Caco-2 (cell line): ENCODE data around the gene GPR34. TPM values are rescaled to one million over a fixed set of nuclear protein-coding genes. Genes with fewer than 3 reads are reported as not detected.

Source experiments
- BruUV-seq: library from RNA; stranded (reverse); fragments of 400-500 nt; replicated peaks from 2 replicates; lab custom pipeline; 2021; lab: Mats Ljungman, UMichigan
- CTCF ChIA-PET: fragments of 300-600 bp; sonication (Branson Sonifier 250); formaldehyde crosslinking; loops from one replicate; lab custom pipeline; 2022; ENCODE audit warnings: antibody characterized with exemption; lab: Charles Lee
- POLR2A ChIA-PET: fragments of 300-600 bp; sonication (Branson Sonifier 250); formaldehyde crosslinking; loops from one replicate; lab custom pipeline; 2022; ENCODE audit warnings: antibody characterized with exemption; lab: Charles Lee
- DNase-seq, 2 experiments: peaks; one replicate each; pipeline versions ENCODE4 v3.0.0 to v3.0.0-alpha.2; 2020 to 2022
- H3K27me3 ChIP-seq: replicated peaks from 2 replicates; pipeline ENCODE4 v1.6.0; 2011; ENCODE audit warnings: low read length; ENCODE audit not compliant: control insufficient read depth, insufficient read depth
- H3K36me3 ChIP-seq: 2 replicates; pipeline ENCODE4 v1.5.1; 2011; ENCODE audit warnings: low read length; ENCODE audit not compliant: control insufficient read depth, insufficient read depth
- H3K4me1 ChIP-seq: fragments of 250-450 bp; sonication (Bioruptor Pico); 2 replicates; pipeline ENCODE4 v1.5.1; 2020; ENCODE audit warnings: mild to moderate bottlenecking
- H3K4me3 ChIP-seq: 2 replicates; pipeline ENCODE4 v1.5.1; 2011; ENCODE audit warnings: low read depth, mild to moderate bottlenecking, control low read depth, low read length
- H3K9me3 ChIP-seq: fragments of 250-450 bp; sonication (Bioruptor Pico); 2 replicates; pipeline ENCODE4 v1.5.1; 2020; ENCODE audit warnings: mild to moderate bottlenecking, moderate library complexity
- H3K27ac Mint-ChIP-seq: one replicate; pipeline ENCODE4 v1.8.0; 2022; ENCODE audit warnings: mixed read lengths; ENCODE audit not compliant: unreplicated experiment
- H3K27me3 Mint-ChIP-seq: one replicate; pipeline ENCODE4 v1.8.0; 2022; ENCODE audit warnings: mixed read lengths; ENCODE audit not compliant: insufficient read depth, unreplicated experiment
- H3K36me3 Mint-ChIP-seq: one replicate; pipeline ENCODE4 v1.8.0; 2022; ENCODE audit warnings: mild to moderate bottlenecking, mixed read lengths; ENCODE audit not compliant: insufficient read depth, unreplicated experiment
- H3K4me1 Mint-ChIP-seq: one replicate; pipeline ENCODE4 v1.8.0; 2022; ENCODE audit warnings: low read depth, mixed read lengths; ENCODE audit not compliant: unreplicated experiment
- H3K4me3 Mint-ChIP-seq: one replicate; pipeline ENCODE4 v1.8.0; 2022; ENCODE audit warnings: mild to moderate bottlenecking, moderate library complexity, mixed read lengths; ENCODE audit not compliant: unreplicated experiment
- H3K9me3 Mint-ChIP-seq: one replicate; pipeline ENCODE4 v1.8.0; 2022; ENCODE audit warnings: mixed read lengths; ENCODE audit not compliant: unreplicated experiment
- intact Hi-C: fragments of 100-400 bp; cut with micrococcal nuclease; formaldehyde crosslinking; loops from one replicate; pipeline ENCODE4 v1.10.0; 2022; ENCODE audit not compliant: unreplicated experiment
- total RNA-seq: library from RNA; stranded (reverse); gene quantifications from 2 replicates; pipeline ENCODE4 v1.2.3, GENCODE V29; 2022
- TF ChIP-seq, protein P1 (sequence below), 2 experiments: fragments of 200-600 bp in 1 of 2; IDR thresholded peaks; 1 replicate in 1 of 2; 2 replicates in 1 of 2; pipeline versions ENCODE4 v1.5.1 to v1.8.0; 2011 to 2022; ENCODE audit warnings: antibody characterized with exemption in 1 of 2, control low read depth in 1 of 2, inconsistent platforms in 1 of 2, low read depth in 1 of 2, low read length in 1 of 2, mild to moderate bottlenecking in 1 of 2, moderate library complexity in 1 of 2; ENCODE audit not compliant: insufficient read depth in 1 of 2, severe bottlenecking in 1 of 2, unreplicated experiment in 1 of 2

The GPR34 gene
- total RNA-seq, 1 experiment from 2014 or later = not detected

DNA sequence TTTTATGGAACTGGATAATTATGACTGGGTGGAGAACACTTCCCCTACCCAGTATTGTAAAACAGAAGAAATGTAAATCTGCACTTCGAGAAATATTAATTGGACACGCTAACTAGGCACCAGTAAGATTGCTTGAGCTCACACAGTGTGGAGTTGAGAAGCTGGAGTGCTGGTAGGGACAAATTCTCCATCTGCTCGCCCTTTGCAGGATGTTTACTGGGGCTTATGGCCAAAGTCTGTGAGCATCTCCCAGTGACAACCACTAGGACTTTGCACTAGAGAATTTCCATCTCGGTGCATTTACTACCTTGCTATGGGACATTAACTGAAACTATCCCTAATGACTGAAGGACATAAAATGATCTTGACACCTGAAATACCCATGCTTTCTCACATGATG, 33.7 kb upstream of the GPR34 start:
- no peak overlapping the region for H3K4me3 Mint-ChIP-seq
- no peaks in the 10 kb centered on the region for H3K36me3 ChIP-seq
- H3K4me1 Mint-ChIP-seq = no peaks in the 10 kb centered on the region
- H3K27me3 Mint-ChIP-seq = no peaks in the 10 kb centered on the region
- intact Hi-C loops = no loop called here
- no TSS peak for BruUV-seq
- CTCF ChIA-PET = no interaction called here
- no peaks in the 10 kb centered on the region for H3K9me3 ChIP-seq
- no peak overlapping the region for H3K27ac Mint-ChIP-seq
- no peak for DNase-seq
- POLR2A ChIA-PET = no interaction called here
- no peaks in the 10 kb centered on the region for H3K4me1 ChIP-seq
- TF ChIP-seq, protein P1, sequence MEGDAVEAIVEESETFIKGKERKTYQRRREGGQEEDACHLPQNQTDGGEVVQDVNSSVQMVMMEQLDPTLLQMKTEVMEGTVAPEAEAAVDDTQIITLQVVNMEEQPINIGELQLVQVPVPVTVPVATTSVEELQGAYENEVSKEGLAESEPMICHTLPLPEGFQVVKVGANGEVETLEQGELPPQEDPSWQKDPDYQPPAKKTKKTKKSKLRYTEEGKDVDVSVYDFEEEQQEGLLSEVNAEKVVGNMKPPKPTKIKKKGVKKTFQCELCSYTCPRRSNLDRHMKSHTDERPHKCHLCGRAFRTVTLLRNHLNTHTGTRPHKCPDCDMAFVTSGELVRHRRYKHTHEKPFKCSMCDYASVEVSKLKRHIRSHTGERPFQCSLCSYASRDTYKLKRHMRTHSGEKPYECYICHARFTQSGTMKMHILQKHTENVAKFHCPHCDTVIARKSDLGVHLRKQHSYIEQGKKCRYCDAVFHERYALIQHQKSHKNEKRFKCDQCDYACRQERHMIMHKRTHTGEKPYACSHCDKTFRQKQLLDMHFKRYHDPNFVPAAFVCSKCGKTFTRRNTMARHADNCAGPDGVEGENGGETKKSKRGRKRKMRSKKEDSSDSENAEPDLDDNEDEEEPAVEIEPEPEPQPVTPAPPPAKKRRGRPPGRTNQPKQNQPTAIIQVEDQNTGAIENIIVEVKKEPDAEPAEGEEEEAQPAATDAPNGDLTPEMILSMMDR (IDR thresholded peaks at IDR 0.05; ENCODE audit: insufficient read depth in 1 of 2, low read depth in 1 of 2, low read length in 1 of 2, severe bottlenecking in 1 of 2, unreplicated experiment in 1 of 2) = no peak
- no peak overlapping the region for H3K4me3 ChIP-seq
- peaks cover 62% of the 10 kb centered on the region for H3K36me3 Mint-ChIP-seq
- H3K9me3 Mint-ChIP-seq = peaks cover 10% of the 10 kb centered on the region
- H3K27me3 ChIP-seq = no peaks in the 10 kb centered on the region

- ChIA-PET CTCF (no interaction called here), POLR2A (no interaction called here)
- H3K4me3 Mint-ChIP-seq = no peak overlapping the region
- H3K36me3 Mint-ChIP-seq = peaks cover 57% of the 10 kb centered on the region
- Histone ChIP-seq H3K36me3 (no peaks in the 10 kb centered on the region), H3K9me3 (no peaks in the 10 kb centered on the region), H3K27me3 (no peaks in the 10 kb centered on the region), H3K4me3 (no peak overlapping the region), H3K4me1 (no peaks in the 10 kb centered on the region)
- no peaks in the 10 kb centered on the region for H3K4me1 Mint-ChIP-seq
- TF ChIP-seq, protein P1 (IDR thresholded peaks at IDR 0.05; ENCODE audit: insufficient read depth in 1 of 2, low read depth in 1 of 2, low read length in 1 of 2, severe bottlenecking in 1 of 2, unreplicated experiment in 1 of 2) = no peak
- no TSS peak for BruUV-seq
- DNase-seq = no peak
- H3K9me3 Mint-ChIP-seq = peaks cover 10% of the 10 kb centered on the region
- intact Hi-C loops = no loop called here
- no peak overlapping the region for H3K27ac Mint-ChIP-seq
- no peaks in the 10 kb centered on the region for H3K27me3 Mint-ChIP-seq
Measured at GRCh38 chrX:41655631-41656030, 33.1 kb upstream of the GPR34 start.

- CTCF ChIA-PET = interaction anchor here (0.6 kb wide), 1 partner anchor 412 kb away, joined by 4 read pairs; no protein-coding TSS in a partner anchor
- TF ChIP-seq, protein P1 (IDR thresholded peaks at IDR 0.05; ENCODE audit: insufficient read depth in 1 of 2, low read depth in 1 of 2, low read length in 1 of 2, severe bottlenecking in 1 of 2, unreplicated experiment in 1 of 2) = no peak
- Histone ChIP-seq H3K4me1 (no peaks in the 10 kb centered on the region), H3K36me3 (no peaks in the 10 kb centered on the region), H3K4me3 (no peak overlapping the region), H3K9me3 (no peaks in the 10 kb centered on the region), H3K27me3 (no peaks in the 10 kb centered on the region)
- no TSS peak for BruUV-seq
- POLR2A ChIA-PET = no interaction called here
- Mint-ChIP-seq H3K27me3 (no peaks in the 10 kb centered on the region), H3K36me3 (peaks cover 37% of the 10 kb centered on the region), H3K4me3 (no peak overlapping the region), H3K4me1 (no peaks in the 10 kb centered on the region), H3K27ac (no peak overlapping the region), H3K9me3 (no peaks in the 10 kb centered on the region)
- no peak for DNase-seq
- intact Hi-C loops = no loop called here
Measured at GRCh38 chrX:41661366-41662095, 27.2 kb upstream of the GPR34 start.
